ENCODE results near the gene BTK. TPM values are rescaled to one million over a fixed set of nuclear protein-coding genes. Genes with fewer than 3 reads are reported as not detected.

BTK gene
- total RNA-seq, 1 experiment from 2014 or later, result 0.37 TPM

DNA sequence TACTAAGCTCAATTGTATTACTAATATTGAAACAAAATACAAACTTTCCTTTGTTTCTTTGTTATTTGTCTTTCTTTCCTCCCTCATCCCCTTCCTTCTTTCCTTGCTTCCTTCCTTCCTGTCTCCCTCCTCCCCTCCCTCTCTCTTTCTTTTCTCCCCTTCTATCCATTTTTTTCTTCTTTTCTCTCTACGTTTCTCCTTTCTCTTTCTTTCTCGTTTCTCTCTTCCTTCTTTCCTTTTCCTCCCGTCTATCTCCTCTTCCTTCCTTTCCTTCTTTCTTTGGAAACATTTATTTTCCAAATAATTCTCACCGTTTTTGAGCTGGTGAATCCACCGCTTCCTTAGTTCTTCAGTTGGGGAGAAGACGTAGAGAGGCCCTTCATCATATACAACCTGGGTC lies 16.3 kb downstream of the BTK start:
- RAD21 ChIA-PET (ENCODE audit: low non-redundant PET in 1 of 2, low total read pairs in 2 of 2, uncharacterized antibody in 2 of 2, unreplicated experiment in 2 of 2), result no interaction called here
- Histone ChIP-seq H4K20me1 (ENCODE audit: insufficient read depth) (no peaks in the 10 kb centered on the region), H3K4me1 (ENCODE audit: control insufficient read depth in 1 of 2, insufficient read depth in 2 of 2, low read length in 2 of 2) (no peaks in the 10 kb centered on the region), H3K9me3 (ENCODE audit: control insufficient read depth in 1 of 2, insufficient read depth in 1 of 2, low read depth in 1 of 2, low read length in 2 of 2) (no peaks in the 10 kb centered on the region), H3K27ac (ENCODE audit: low read depth, low read length) (no peak overlapping the region), H2AFZ (ENCODE audit: low read depth, low read length, poor library complexity, severe bottlenecking) (no peak overlapping the region), H3K4me2 (ENCODE audit: low read length) (no peak overlapping the region), H3K9ac (ENCODE audit: low read length) (no peak overlapping the region), H3K9me2 (ENCODE audit: insufficient read depth) (no peaks in the 10 kb centered on the region), H3K36me3 (ENCODE audit: control insufficient read depth in 1 of 2, insufficient read depth in 2 of 2, low read length in 2 of 2) (no peaks in the 10 kb centered on the region), H3K79me2 (ENCODE audit: insufficient read depth, low read length) (no peaks in the 10 kb centered on the region), H3K27me3 (ENCODE audit: insufficient read depth, low read length) (no peaks in the 10 kb centered on the region), H3K4me3 (replicated peaks in 1 of 2; ENCODE audit: low read depth in 1 of 2, low read length in 2 of 2) (no peak overlapping the region)
- POLR2A ChIA-PET, result no interaction called here
- no TSS peak for BruUV-seq (replicated peaks)
- ATAC-seq, result no peak
- TF ChIP-seq, protein P1, sequence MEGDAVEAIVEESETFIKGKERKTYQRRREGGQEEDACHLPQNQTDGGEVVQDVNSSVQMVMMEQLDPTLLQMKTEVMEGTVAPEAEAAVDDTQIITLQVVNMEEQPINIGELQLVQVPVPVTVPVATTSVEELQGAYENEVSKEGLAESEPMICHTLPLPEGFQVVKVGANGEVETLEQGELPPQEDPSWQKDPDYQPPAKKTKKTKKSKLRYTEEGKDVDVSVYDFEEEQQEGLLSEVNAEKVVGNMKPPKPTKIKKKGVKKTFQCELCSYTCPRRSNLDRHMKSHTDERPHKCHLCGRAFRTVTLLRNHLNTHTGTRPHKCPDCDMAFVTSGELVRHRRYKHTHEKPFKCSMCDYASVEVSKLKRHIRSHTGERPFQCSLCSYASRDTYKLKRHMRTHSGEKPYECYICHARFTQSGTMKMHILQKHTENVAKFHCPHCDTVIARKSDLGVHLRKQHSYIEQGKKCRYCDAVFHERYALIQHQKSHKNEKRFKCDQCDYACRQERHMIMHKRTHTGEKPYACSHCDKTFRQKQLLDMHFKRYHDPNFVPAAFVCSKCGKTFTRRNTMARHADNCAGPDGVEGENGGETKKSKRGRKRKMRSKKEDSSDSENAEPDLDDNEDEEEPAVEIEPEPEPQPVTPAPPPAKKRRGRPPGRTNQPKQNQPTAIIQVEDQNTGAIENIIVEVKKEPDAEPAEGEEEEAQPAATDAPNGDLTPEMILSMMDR (IDR thresholded peaks at IDR 0.05 in 2 of 3, conservative IDR thresholded peaks at IDR 0.05 in 1 of 3; ENCODE audit: borderline replicate concordance in 1 of 3, insufficient read depth in 1 of 3, low read depth in 2 of 3, low read length in 2 of 3), result no peak
- TF ChIP-seq RAD21 (IDR thresholded peaks at IDR 0.05; ENCODE audit: low read depth) (no peak), ZNF274 (IDR thresholded peaks at IDR 0.05; ENCODE audit: low read depth, low read length) (no peak), YY1 (IDR thresholded peaks at IDR 0.05; ENCODE audit: extremely low read depth, insufficient replicate concordance, low read depth, low read length) (no peak), SRF (IDR thresholded peaks at IDR 0.05; ENCODE audit: low read depth) (no peak), FOSL1 (IDR thresholded peaks at IDR 0.05; ENCODE audit: low read depth) (no peak), JUND (IDR thresholded peaks at IDR 0.05) (no peak), ZFX (IDR thresholded peaks at IDR 0.05) (no peak), EZH2 (IDR thresholded peaks at IDR 0.05) (no peak)
- TF ChIP-seq, protein P2, sequence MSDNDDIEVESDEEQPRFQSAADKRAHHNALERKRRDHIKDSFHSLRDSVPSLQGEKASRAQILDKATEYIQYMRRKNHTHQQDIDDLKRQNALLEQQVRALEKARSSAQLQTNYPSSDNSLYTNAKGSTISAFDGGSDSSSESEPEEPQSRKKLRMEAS (IDR thresholded peaks at IDR 0.05), result no peak
- TF ChIP-seq, protein P3, sequence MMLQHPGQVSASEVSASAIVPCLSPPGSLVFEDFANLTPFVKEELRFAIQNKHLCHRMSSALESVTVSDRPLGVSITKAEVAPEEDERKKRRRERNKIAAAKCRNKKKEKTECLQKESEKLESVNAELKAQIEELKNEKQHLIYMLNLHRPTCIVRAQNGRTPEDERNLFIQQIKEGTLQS (IDR thresholded peaks at IDR 0.05), result no peak
- CTCF ChIA-PET, result no interaction called here
- no peak for DNase-seq (ENCODE audit: low read depth, low spot score)
- intact Hi-C loops (cut with micrococcal nuclease), result no loop called here
